B cell (primary cell): ENCODE measurements around the gene MGMT.

Experiments used
- CTCF ChIP-seq: fragments of 200-600 bp; IDR thresholded peaks from one replicate; pipeline ENCODE4 v1.8.0; 2022; ENCODE audit warnings: antibody characterized with exemption, mild to moderate bottlenecking
- EZH2 ChIP-seq: IDR thresholded peaks from 2 replicates; pipeline ENCODE4 v1.6.1; 2012; ENCODE audit warnings: borderline replicate concordance, low read depth, mild to moderate bottlenecking, moderate library complexity, low read length; ENCODE audit not compliant: insufficient read depth, poor library complexity, severe bottlenecking

GRCh38 chr10:129652021-129652420, 185.0 kb downstream of the MGMT start:
- TF ChIP-seq CTCF, result no peak
- TF ChIP-seq EZH2, result no peak
